Smooth muscle cell (in vitro differentiated cells): ENCODE data around the gene ITSN1. TPM values are rescaled to one million over a fixed set of nuclear protein-coding genes. Genes with fewer than 3 reads are reported as not detected.

Experiments used
- DNase-seq: peaks from one replicate; lab custom pipeline; 2025; ENCODE audit not compliant: unreplicated experiment; lab: John Stamatoyannopoulos, UW
- H2AFZ ChIP-seq: fragments of 200-600 bp; sonication (generic); 2 replicates; pipeline ENCODE4 v1.6.0; 2016; ENCODE audit warnings: antibody characterized with exemption, low read depth, mild to moderate bottlenecking
- H3F3A ChIP-seq: fragments of 200-600 bp; sonication (generic); 2 replicates; pipeline ENCODE4 v1.6.0; 2017; ENCODE audit warnings: antibody characterized with exemption, low read depth
- H3K27ac ChIP-seq: fragments of 200-600 bp; sonication (generic); 2 replicates; pipeline ENCODE4 v1.5.1; 2016; ENCODE audit warnings: low read depth, mild to moderate bottlenecking
- H3K27me3 ChIP-seq: fragments of 200-600 bp; sonication (generic); 2 replicates; pipeline ENCODE4 v1.6.1; 2016; ENCODE audit warnings: low read depth, mild to moderate bottlenecking
- H3K36me3 ChIP-seq: fragments of 200-600 bp; sonication (generic); 2 replicates; pipeline ENCODE4 v1.5.1; 2016; ENCODE audit warnings: low read depth
- H3K4me1 ChIP-seq: fragments of 200-600 bp; sonication (generic); 2 replicates; pipeline ENCODE4 v1.5.1; 2016; ENCODE audit warnings: low read depth
- H3K4me2 ChIP-seq: fragments of 200-600 bp; sonication (generic); 2 replicates; pipeline ENCODE4 v1.6.0; 2016; ENCODE audit warnings: mild to moderate bottlenecking
- H3K4me3 ChIP-seq: fragments of 200-600 bp; sonication (generic); 2 replicates; pipeline ENCODE4 v1.5.1; 2016; ENCODE audit warnings: mild to moderate bottlenecking
- H3K79me2 ChIP-seq: fragments of 200-600 bp; sonication (generic); 2 replicates; pipeline ENCODE4 v1.6.0; 2016; ENCODE audit warnings: low read depth, mild to moderate bottlenecking
- H3K9ac ChIP-seq: fragments of 200-600 bp; sonication (generic); 2 replicates; pipeline ENCODE4 v1.6.0; 2016; ENCODE audit warnings: low read depth
- H3K9me3 ChIP-seq: fragments of 200-600 bp; sonication (generic); replicated peaks from 2 replicates; pipeline ENCODE4 v1.5.1; 2016; ENCODE audit warnings: low read depth
- H4K20me1 ChIP-seq: fragments of 200-600 bp; sonication (generic); 2 replicates; pipeline ENCODE4 v1.6.0; 2016; ENCODE audit warnings: low read depth
- WGBS: methylation state at CpG from one replicate; pipeline ENCODE4 v1.1.7; 2016; ENCODE audit warnings: low lambda C conversion rate; 5-methylcytosine and 5-hydroxymethylcytosine counted together
- polyA plus RNA-seq: library from polyadenylated mRNA; unstranded; fragments of >200 nt; fragmentation: Nextera tagmentation; extraction: Ambion mirVana; gene quantifications from 2 replicates; pipeline ENCODE4 v1.2.1, GENCODE V29; 2016
- total RNA-seq: library from RNA; depleted of rRNA; stranded (reverse); fragments of >200 nt; gene quantifications from 2 replicates; pipeline ENCODE4 v1.2.3, GENCODE V29; 2014
- TF ChIP-seq, protein P1 (sequence below): fragments of 200-600 bp; sonication (generic); IDR thresholded peaks from 2 replicates; pipeline ENCODE4 v1.5.1; 2017; ENCODE audit warnings: borderline replicate concordance, mild to moderate bottlenecking, antibody characterized with exemption; ENCODE audit not compliant: insufficient read depth, poor library complexity, severe bottlenecking

The ITSN1 gene
- total and polyA plus RNA-seq, 2 experiments from 2014 or later, result 36.4 to 76.5 TPM

DNA sequence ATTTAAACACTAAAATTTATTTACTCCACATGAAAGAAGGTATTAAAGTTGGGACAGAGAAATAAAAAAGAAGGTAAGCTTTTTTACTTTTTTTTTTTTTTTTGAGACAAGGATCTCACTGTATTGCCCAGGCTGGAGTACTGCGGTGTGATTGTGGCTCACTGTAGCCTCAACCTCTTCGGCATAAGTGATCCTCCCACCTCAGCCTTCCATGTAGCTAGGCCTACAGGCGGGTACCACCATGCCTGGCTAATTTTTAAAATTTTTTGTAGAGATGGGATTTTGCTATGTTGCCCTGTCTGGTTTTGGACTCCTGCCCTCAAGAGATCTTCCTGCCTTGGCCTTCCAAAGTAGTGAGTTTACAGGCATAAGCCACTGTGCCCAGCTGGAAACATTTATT, 106.6 kb downstream of the ITSN1 start:
- Histone ChIP-seq H4K20me1 (no peaks in the 10 kb centered on the region), H3K4me2 (no peak overlapping the region), H3K36me3 (peaks cover 8% of the 10 kb centered on the region), H2AFZ (no peak overlapping the region), H3K4me3 (no peak overlapping the region), H3K9me3 (no peaks in the 10 kb centered on the region), H3K79me2 (no peaks in the 10 kb centered on the region), H3F3A (no peaks in the 10 kb centered on the region), H3K27me3 (no peaks in the 10 kb centered on the region), H3K4me1 (no peaks in the 10 kb centered on the region), H3K27ac (no peak overlapping the region), H3K9ac (no peak overlapping the region)
- DNase-seq, result no peak
- 98% methylated on average over 3 of the region's 3 CpGs for WGBS
- TF ChIP-seq, protein P1, sequence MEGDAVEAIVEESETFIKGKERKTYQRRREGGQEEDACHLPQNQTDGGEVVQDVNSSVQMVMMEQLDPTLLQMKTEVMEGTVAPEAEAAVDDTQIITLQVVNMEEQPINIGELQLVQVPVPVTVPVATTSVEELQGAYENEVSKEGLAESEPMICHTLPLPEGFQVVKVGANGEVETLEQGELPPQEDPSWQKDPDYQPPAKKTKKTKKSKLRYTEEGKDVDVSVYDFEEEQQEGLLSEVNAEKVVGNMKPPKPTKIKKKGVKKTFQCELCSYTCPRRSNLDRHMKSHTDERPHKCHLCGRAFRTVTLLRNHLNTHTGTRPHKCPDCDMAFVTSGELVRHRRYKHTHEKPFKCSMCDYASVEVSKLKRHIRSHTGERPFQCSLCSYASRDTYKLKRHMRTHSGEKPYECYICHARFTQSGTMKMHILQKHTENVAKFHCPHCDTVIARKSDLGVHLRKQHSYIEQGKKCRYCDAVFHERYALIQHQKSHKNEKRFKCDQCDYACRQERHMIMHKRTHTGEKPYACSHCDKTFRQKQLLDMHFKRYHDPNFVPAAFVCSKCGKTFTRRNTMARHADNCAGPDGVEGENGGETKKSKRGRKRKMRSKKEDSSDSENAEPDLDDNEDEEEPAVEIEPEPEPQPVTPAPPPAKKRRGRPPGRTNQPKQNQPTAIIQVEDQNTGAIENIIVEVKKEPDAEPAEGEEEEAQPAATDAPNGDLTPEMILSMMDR, result no peak

DNA sequence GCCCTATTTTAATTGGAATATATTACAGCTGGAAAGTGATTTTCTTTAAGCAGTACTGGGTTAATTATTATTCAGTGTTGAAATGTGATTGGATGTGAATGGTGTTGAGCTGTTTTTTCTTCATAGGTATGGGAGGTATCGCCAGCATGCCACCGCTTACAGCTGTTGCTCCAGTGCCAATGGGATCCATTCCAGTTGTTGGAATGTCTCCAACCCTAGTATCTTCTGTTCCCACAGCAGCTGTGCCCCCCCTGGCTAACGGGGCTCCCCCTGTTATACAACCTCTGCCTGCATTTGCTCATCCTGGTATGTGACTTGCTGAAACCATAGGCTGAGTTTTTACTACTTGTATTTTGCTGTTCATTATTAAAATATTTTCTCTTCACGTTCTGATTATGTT, 107.7 kb downstream of the ITSN1 start:
- no peaks in the 10 kb centered on the region for H3K27me3 ChIP-seq
- no peaks in the 10 kb centered on the region for H4K20me1 ChIP-seq
- no peak overlapping the region for H3K9ac ChIP-seq
- no peaks in the 10 kb centered on the region for H3F3A ChIP-seq
- no peaks in the 10 kb centered on the region for H3K9me3 ChIP-seq
- no peak overlapping the region for H2AFZ ChIP-seq
- no peak overlapping the region for H3K4me3 ChIP-seq
- H3K4me2 ChIP-seq, result no peak overlapping the region
- peaks cover 8% of the 10 kb centered on the region for H3K36me3 ChIP-seq
- H3K79me2 ChIP-seq, result no peaks in the 10 kb centered on the region
- no peak for DNase-seq
- H3K27ac ChIP-seq, result no peak overlapping the region
- TF ChIP-seq, protein P1, result no peak
- 96% methylated on average over 4 of the region's 4 CpGs for WGBS
- no peaks in the 10 kb centered on the region for H3K4me1 ChIP-seq

DNA sequence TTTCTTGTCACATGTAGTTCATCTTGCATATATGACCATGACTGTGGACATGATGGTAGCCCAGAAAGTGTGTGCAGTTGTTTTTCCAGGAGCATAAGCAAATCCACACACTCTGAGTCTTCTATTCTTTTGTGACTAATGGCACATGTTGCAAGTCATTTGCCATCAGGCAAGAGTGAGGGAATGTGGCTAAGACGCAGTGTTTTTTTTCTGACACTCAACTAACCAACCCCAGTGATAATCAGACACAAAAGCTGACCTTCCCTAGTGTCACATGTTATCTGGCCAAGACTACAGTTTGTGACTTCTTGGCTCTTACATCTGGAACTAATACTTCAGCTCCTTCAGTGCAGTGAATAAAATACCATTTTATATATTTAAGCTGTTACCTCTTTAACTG, 108.8 kb downstream of the ITSN1 start:
- 22% methylated on average over 1 of the region's 1 CpG for WGBS
- no peak overlapping the region for H3K27ac ChIP-seq
- no peak for DNase-seq

DNA sequence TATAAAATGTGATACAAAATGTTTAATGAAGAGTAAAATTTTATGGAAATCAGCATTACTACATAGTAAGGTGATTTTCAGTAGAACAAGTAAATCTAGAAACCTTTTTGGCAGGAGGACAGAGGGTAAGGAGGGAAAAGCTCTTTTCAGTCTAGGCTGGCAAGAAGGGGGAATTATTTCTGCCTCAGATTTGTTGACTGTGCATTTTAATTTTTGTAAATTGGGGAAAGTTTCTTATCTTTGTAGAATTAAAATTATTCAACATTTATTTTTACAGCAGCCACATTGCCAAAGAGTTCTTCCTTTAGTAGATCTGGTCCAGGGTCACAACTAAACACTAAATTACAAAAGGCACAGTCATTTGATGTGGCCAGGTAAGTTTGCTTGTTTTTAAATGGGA, 109.2 kb downstream of the ITSN1 start:
- TF ChIP-seq, protein P1, result no peak
- Histone ChIP-seq H3K4me1 (no peaks in the 10 kb centered on the region), H3F3A (no peaks in the 10 kb centered on the region), H2AFZ (no peak overlapping the region), H3K4me3 (no peak overlapping the region), H3K27ac (no peak overlapping the region), H3K27me3 (no peaks in the 10 kb centered on the region), H3K36me3 (peaks cover 3% of the 10 kb centered on the region), H3K9me3 (no peaks in the 10 kb centered on the region), H3K4me2 (no peak overlapping the region), H3K79me2 (no peaks in the 10 kb centered on the region), H4K20me1 (no peaks in the 10 kb centered on the region), H3K9ac (no peak overlapping the region)
- no peak for DNase-seq

More for the DNA sequence above, 108.8 kb downstream of the ITSN1 start:
- Histone ChIP-seq H2AFZ (no peak overlapping the region), H3K36me3 (peaks cover 4% of the 10 kb centered on the region), H3K79me2 (no peaks in the 10 kb centered on the region), H3K4me3 (no peak overlapping the region), H4K20me1 (no peaks in the 10 kb centered on the region), H3K9me3 (no peaks in the 10 kb centered on the region), H3K27me3 (no peaks in the 10 kb centered on the region), H3K4me2 (no peak overlapping the region), H3K9ac (no peak overlapping the region), H3K4me1 (no peaks in the 10 kb centered on the region), H3F3A (no peaks in the 10 kb centered on the region)
- TF ChIP-seq, protein P1, result no peak
